GM19240 (cell line): ENCODE data around the gene BPI.
"Not testable (repeated sequence)": the region's sequence is repeated elsewhere in the genome, so short reads cannot be mapped to it uniquely, and the experiment has no call there.

Source experiments
- DNase-seq: peaks from one replicate; pipeline ENCODE4 v3.0.0; 2011; ENCODE audit warnings: low spot score; ENCODE audit not compliant: insufficient read length

BPI gene

GRCh38 chr20:38302786-38303185, 1.2 kb upstream of the BPI start:
- no peak for DNase-seq

DNA sequence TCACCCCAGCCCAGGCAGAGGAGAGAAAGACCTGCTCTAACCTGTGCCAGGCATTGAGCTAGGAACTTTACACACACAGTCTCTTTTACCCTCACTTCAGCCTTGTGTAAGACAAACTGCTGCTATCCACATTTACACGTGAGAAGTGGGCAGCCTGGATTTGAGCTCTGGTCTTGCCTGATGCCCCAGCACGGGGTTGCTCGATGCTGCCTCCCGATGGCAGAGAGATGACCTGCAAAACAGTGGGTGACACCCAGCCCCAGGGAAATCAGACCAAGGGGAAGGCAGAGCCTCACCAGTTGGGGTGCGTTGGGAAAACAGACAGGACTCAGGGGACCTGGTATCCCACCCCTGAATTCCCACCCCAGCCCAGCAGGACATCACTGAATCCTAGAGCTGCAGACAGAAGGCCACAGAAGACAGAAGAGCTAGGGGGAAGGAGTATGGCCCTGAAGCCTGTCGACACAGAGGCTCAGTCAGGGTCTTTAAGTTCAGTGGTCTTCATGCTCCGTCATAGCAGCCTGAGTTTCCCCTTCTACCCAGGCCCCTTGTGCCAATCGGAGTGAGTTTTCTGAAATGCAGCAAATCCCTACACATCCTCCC, 990 bp downstream of the BPI start:
- no peak for DNase-seq

DNA sequence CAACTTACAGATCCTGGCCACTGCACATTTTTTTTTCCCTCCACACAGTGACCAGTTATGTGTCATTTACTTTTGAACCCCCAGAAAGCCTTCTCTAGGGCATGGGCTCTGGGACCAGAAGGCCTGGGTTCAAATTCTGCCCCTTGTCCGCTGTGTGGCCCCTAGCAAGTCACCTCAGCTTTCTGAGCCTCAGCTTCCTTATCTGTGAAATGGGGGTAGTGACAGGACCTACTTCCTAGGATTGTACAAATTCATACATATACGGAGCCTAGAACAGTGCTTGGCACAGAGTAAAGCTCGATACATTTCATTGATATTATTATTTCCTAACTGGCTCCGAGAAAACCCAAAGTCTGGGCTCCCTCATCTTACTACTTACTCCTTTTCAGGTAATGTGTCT, 1.6 kb downstream of the BPI start:
- DNase-seq = no peak

DNA sequence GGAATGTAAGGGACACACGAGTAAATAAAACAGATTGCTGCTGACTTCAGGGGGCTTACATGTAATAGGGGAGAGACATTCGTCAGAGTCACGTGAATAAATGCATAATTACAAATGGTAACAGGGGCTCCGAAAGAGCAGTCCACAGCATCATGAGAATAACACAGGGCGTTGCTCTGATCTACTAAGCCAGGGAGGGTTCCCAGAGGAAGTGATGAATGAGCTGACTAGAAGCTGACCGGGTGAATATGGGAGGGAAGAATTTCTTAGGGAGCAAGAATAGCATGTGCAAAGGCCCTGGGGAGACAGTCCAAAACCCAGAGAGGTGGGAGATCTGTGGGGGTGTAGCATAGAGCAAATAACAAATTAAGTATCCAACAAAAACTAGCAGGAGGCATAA, 2.4 kb downstream of the BPI start:
- DNase-seq = no peak

- DNase-seq = no peak
Observed at GRCh38 chr20:38307371-38308046, 3.6 kb downstream of the BPI start.

- DNase-seq = no peak
Observed at GRCh38 chr20:38308047-38308438, 4.1 kb downstream of the BPI start.

DNA sequence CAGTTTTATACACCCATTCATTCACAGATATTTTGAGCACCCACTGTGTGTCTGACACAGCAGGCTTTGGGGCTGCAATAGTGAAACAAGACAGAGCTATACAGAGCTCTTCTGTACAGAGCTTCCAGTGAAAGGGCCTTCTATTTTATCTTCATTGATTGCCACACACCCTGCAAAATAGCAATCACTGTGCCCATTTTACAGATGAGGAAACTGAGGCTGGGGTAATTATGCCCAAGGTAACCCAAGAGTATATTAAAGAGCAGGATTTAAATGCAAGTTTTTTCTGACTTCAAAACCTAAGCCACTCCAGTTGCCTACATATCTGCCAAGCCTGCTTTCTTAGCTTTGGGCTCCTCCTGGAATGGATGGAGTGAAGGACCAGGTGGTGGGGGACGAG, 4.5 kb downstream of the BPI start:
- DNase-seq = no peak

GRCh38 chr20:38311091-38311490, 7.1 kb downstream of the BPI start:
- no peak for DNase-seq

GRCh38 chr20:38311491-38311890, 7.5 kb downstream of the BPI start:
- DNase-seq = no peak

GRCh38 chr20:38313676-38314075, 9.7 kb downstream of the BPI start:
- no peak for DNase-seq

DNA sequence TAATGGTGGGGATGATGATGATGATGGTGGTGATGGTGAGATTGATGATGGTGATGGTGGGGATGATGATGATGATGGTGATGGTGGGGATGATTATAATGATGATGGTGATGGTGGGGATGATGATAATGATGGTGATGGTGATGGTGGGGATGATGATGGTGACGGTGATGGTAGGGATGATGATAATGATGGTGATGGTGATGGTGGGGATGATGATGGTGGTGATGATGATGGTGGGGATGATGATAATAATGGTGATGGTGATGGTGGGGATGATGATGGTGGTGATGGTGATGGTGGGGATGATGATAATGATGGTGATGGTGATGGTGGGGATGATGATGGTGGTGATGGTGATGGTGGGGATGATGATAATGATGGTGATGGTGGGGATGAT, 10.4 kb downstream of the BPI start:
- DNase-seq = not testable (repeated sequence)

DNA sequence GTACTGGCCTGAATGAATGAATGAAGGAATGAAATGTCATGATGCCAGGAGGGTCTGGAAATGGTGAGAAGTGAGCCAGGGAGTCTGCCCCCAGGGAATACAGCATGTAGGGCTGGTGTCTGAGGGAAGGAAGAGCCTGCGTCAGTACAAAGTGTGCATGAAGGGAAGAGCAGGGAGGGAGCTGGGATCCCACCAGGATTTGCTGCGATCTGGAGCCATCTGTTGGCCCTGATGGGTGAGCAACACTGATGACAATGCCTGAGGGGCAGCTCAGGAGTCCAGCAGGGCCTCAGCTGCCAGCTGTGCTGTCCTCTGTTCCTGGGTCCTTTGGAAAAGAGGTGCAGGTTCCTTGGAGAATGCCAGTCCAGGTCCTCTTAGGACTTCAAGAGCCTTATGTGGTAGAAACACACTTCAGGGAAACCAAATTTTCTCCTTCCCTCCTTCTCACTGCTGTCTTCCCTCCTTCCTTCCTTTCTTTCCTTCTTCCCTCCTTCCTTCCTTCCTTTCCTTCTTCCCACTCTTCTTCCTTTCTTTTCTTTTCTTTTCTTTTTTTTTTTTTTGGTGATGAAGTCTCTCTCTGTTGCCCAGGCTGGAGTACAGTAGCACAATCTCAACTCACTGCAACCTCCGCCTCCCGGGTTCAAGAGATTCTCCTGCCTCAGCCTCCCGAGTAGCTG, 11.5 kb downstream of the BPI start:
- no peak for DNase-seq

- no peak for DNase-seq
Observed at GRCh38 chr20:38316341-38316740, 12.4 kb downstream of the BPI start.

DNA sequence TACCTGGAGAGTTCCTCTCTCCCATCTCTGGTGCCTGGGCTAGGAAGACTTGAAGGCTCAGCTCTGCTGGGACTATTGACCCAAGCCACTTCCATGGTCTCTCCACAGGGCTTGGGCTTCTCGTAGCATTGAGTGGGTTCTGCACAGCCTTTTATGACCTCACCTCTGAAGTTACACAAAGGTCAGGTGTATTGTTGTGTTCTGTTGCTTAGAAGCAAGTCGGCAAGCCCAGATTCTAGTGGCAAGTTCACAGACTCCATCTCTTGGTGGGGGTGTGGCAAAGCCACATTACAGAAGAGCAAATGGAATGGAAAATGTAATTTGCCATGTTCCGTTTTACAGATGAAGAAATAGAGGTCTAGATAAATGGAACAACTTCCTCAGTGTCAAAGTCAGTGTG, 13.5 kb downstream of the BPI start:
- no peak for DNase-seq

GRCh38 chr20:38320221-38320620, 16.3 kb downstream of the BPI start:
- no peak for DNase-seq

- DNase-seq = no peak
Observed at GRCh38 chr20:38321959-38322598, 18.1 kb downstream of the BPI start.

DNA sequence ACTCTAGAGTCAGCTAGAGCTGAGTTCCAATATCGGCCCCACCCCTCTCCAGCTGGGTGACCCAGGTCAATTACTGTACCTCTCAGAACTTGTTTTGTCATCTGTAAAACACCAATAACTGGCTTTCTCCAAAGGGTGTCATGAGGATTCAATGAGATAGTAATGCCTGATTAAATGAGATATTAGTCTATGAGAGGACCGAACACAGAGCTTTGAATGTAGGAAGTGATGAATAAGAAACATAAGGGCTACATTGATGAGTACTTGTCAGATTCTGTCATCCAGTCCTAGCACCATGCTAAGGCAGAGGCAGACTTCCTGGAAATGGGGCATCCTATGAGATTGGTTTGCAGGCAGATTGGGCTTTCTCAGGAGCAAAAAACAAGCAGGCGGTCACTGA, 20.2 kb downstream of the BPI start:
- no peak for DNase-seq

GRCh38 chr20:38325167-38325566, 21.2 kb downstream of the BPI start:
- no peak for DNase-seq

DNA sequence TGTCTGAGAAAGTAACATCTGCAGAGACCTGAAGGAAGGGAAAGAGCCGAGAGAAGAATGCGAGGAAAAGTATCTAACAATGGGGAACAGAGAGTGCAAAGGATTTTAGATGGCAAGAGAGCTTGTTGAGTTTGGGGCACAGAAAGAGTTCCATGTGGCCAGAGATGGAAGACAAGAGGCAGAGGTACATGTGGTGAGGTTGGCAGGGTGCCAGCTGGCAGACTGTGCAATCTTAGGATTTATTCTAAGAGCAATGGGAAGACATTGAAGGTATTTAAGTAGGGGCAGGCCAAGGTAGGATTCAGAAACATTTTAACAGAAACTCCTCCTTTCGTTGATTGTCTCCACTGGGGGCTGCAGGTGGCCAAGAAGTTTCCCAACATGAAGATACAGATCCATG, 21.9 kb downstream of the BPI start:
- DNase-seq = no peak

GRCh38 chr20:38326309-38326708, 22.4 kb downstream of the BPI start:
- no peak for DNase-seq

- DNase-seq = no peak
Observed at GRCh38 chr20:38330638-38331037, 26.7 kb downstream of the BPI start.

- no peak for DNase-seq
Observed at GRCh38 chr20:38331245-38331644, 27.3 kb downstream of the BPI start.
